ENCODE measurements around the gene HES4. TPM values are rescaled to one million over a fixed set of nuclear protein-coding genes. Genes with fewer than 3 reads are reported as not detected.
A peak's percentile ranks its signal among the peaks of the same experiment; 100 is the strongest.

The HES4 gene
- total and polyA plus RNA-seq, 2 of the 13 experiments (the other 11 are each of a cell fraction or from before 2014, with no cell fraction given) = 8.8 to 10.6 TPM

GRCh38 chr1:1019122-1019999 lies 19.5 kb upstream of the HES4 start (continued):
- TF ChIP-seq ZBTB49 (CRISPR knock-in tag; IDR thresholded peaks at IDR 0.05; ENCODE audit: borderline replicate concordance) (no peak), HNRNPLL (IDR thresholded peaks at IDR 0.05; ENCODE audit: low read depth, low read length, poor library complexity, severe bottlenecking) (peak; percentile 32), MAZ (IDR thresholded peaks at IDR 0.05; ENCODE audit: borderline replicate concordance, low read depth, low read length) (peak; percentile 91), MAZ (CRISPR knock-in tag; IDR thresholded peaks at IDR 0.05; ENCODE audit: low read depth) (peak; percentile 7; the same call in 1 of the 2 replicates), ZNF121 (CRISPR knock-in tag; IDR thresholded peaks at IDR 0.05) (peak; percentile 94), PREB (CRISPR knock-in tag; IDR thresholded peaks at IDR 0.05) (no peak), SAP130 (CRISPR knock-in tag; IDR thresholded peaks at IDR 0.05; ENCODE audit: low read depth) (peak; percentile 65; the same call in 1 of the 2 replicates), GABPB1 (CRISPR knock-in tag; IDR thresholded peaks at IDR 0.05) (peak; percentile 84), ZNF496 (CRISPR knock-in tag; IDR thresholded peaks at IDR 0.05; ENCODE audit: insufficient replicate concordance) (no peak), HINFP (CRISPR knock-in tag; IDR thresholded peaks at IDR 0.05; ENCODE audit: low read depth) (peak; percentile 72; the same call in 1 of the 2 replicates), HNF4G (IDR thresholded peaks at IDR 0.05; ENCODE audit: borderline replicate concordance, low read depth, low read length) (peak; percentile 66; the same call in 1 of the 2 replicates), HNF4G (CRISPR knock-in tag; IDR thresholded peaks at IDR 0.05; ENCODE audit: borderline replicate concordance, low read depth) (no peak)
- TF ChIP-seq, protein P1, sequence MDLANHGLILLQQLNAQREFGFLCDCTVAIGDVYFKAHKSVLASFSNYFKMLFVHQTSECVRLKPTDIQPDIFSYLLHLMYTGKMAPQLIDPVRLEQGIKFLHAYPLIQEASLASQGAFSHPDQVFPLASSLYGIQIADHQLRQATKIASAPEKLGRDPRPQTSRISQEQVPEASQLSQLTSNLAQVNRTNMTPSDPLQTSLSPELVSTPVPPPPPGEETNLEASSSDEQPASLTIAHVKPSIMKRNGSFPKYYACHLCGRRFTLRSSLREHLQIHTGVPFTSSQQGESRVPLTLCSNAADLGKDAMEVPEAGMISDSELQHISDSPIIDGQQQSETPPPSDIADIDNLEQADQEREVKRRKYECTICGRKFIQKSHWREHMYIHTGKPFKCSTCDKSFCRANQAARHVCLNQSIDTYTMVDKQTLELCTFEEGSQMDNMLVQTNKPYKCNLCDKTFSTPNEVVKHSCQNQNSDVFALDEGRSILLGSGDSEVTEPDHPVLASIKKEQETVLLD (CRISPR knock-in tag; IDR thresholded peaks at IDR 0.05; ENCODE audit: low read depth) = peak; percentile 96
- TF ChIP-seq, protein P2, sequence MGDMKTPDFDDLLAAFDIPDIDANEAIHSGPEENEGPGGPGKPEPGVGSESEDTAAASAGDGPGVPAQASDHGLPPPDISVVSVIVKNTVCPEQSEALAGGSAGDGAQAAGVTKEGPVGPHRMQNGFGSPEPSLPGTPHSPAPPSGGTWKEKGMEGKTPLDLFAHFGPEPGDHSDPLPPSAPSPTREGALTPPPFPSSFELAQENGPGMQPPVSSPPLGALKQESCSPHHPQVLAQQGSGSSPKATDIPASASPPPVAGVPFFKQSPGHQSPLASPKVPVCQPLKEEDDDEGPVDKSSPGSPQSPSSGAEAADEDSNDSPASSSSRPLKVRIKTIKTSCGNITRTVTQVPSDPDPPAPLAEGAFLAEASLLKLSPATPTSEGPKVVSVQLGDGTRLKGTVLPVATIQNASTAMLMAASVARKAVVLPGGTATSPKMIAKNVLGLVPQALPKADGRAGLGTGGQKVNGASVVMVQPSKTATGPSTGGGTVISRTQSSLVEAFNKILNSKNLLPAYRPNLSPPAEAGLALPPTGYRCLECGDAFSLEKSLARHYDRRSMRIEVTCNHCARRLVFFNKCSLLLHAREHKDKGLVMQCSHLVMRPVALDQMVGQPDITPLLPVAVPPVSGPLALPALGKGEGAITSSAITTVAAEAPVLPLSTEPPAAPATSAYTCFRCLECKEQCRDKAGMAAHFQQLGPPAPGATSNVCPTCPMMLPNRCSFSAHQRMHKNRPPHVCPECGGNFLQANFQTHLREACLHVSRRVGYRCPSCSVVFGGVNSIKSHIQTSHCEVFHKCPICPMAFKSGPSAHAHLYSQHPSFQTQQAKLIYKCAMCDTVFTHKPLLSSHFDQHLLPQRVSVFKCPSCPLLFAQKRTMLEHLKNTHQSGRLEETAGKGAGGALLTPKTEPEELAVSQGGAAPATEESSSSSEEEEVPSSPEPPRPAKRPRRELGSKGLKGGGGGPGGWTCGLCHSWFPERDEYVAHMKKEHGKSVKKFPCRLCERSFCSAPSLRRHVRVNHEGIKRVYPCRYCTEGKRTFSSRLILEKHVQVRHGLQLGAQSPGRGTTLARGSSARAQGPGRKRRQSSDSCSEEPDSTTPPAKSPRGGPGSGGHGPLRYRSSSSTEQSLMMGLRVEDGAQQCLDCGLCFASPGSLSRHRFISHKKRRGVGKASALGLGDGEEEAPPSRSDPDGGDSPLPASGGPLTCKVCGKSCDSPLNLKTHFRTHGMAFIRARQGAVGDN (CRISPR knock-in tag; IDR thresholded peaks at IDR 0.05) = peak; percentile 48

All from HepG2 (cell line).